Measurements from ENCODE around the gene ZNF865. TPM values are rescaled to one million over a fixed set of nuclear protein-coding genes. Genes with fewer than 3 reads are reported as not detected.

ZNF865 gene
- total RNA-seq, 1 donor from 2014 or later, result 18.4 TPM

- peak; percentile 84 for ATAC-seq
- TF ChIP-seq, protein P1, sequence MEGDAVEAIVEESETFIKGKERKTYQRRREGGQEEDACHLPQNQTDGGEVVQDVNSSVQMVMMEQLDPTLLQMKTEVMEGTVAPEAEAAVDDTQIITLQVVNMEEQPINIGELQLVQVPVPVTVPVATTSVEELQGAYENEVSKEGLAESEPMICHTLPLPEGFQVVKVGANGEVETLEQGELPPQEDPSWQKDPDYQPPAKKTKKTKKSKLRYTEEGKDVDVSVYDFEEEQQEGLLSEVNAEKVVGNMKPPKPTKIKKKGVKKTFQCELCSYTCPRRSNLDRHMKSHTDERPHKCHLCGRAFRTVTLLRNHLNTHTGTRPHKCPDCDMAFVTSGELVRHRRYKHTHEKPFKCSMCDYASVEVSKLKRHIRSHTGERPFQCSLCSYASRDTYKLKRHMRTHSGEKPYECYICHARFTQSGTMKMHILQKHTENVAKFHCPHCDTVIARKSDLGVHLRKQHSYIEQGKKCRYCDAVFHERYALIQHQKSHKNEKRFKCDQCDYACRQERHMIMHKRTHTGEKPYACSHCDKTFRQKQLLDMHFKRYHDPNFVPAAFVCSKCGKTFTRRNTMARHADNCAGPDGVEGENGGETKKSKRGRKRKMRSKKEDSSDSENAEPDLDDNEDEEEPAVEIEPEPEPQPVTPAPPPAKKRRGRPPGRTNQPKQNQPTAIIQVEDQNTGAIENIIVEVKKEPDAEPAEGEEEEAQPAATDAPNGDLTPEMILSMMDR (IDR thresholded peaks at IDR 0.05), result no peak
- Histone ChIP-seq H3K4me1 (peaks cover 40% of the 10 kb centered on the region), H3K36me3 (peaks cover 4% of the 10 kb centered on the region), H3K9me3 (no peaks in the 10 kb centered on the region), H3K4me3 (peak overlapping the region; percentile 81), H3K27ac (peak overlapping the region; percentile 97), H3K27me3 (no peaks in the 10 kb centered on the region)
- intact Hi-C loops (cut with DNase I), result no loop called here
- peak; percentile 99 for DNase-seq
These were observed 48.9 kb downstream of the ZNF865 start for GRCh38 chr19:55654323-55654867.

- peaks cover 43% of the 10 kb centered on the region for H3K4me1 ChIP-seq
- intact Hi-C loops (cut with DNase I), result no loop called here
These were observed 49.6 kb downstream of the ZNF865 start, which contains the start of gene U2AF2 for GRCh38 chr19:55654868-55655647. TSS of gene U2AF2 (plus strand) at chr19:55655035. CDS start at chr19:55655105, 70 bp downstream.

DNA sequence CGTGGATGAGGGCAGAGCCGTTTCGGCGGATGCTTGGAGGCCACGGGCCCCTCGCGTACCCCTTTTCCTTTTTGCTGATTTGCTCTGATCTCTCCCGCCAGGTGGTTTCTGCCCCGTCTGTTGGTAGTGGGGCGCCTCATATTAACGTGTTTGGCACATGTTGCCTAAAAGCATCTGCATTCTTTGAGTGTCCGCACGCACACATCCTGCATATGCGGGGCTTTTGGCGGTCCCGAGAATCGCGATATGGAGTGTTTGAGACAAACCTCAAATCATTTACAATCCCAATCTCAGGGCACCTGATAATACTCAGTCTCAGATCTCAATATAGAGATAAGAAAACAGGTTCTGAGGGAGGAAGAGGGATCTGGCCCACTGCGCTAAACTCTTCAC is 50.2 kb downstream of the ZNF865 start:
- intact Hi-C loops (cut with DNase I), result no loop called here
- no peak for DNase-seq
- peak overlapping the region; percentile 97 for H3K27ac ChIP-seq
- H3K27me3 ChIP-seq, result no peaks in the 10 kb centered on the region
- no peak for ATAC-seq
- peaks cover 16% of the 10 kb centered on the region for H3K36me3 ChIP-seq
- TF ChIP-seq, protein P1 (IDR thresholded peaks at IDR 0.05), result no peak
- peaks cover 44% of the 10 kb centered on the region for H3K4me1 ChIP-seq
- H3K4me3 ChIP-seq, result peak overlapping the region; percentile 81
- no peaks in the 10 kb centered on the region for H3K9me3 ChIP-seq

More at GRCh38 chr19:55654868-55655647, 49.6 kb downstream of the ZNF865 start, which contains the start of gene U2AF2:
- DNase-seq (peak; percentile 98), ATAC-seq (peak; percentile 80)
- peak within 1 kb of the TSS; percentile 81 for H3K4me3 ChIP-seq
- H3K36me3 ChIP-seq, result peaks cover 10% of the 10 kb centered on the region
- TF ChIP-seq, protein P1 (IDR thresholded peaks at IDR 0.05), result no peak
- H3K27ac ChIP-seq, result peak within 1 kb of the TSS; percentile 97
- no peaks in the 10 kb centered on the region for H3K27me3 ChIP-seq
- no peaks in the 10 kb centered on the region for H3K9me3 ChIP-seq

GRCh38 chr19:55656552-55656951 is 51.1 kb downstream of the ZNF865 start:
- ATAC-seq, result no peak

GRCh38 chr19:55656988-55657747 is 51.7 kb downstream of the ZNF865 start:
- Histone ChIP-seq H3K27ac (no peak overlapping the region), H3K4me1 (peaks cover 44% of the 10 kb centered on the region), H3K27me3 (no peaks in the 10 kb centered on the region), H3K36me3 (peaks cover 28% of the 10 kb centered on the region), H3K9me3 (no peaks in the 10 kb centered on the region), H3K4me3 (peak overlapping the region; percentile 81)
- intact Hi-C loops (cut with DNase I), result no loop called here
- no peak for DNase-seq
- TF ChIP-seq, protein P1 (IDR thresholded peaks at IDR 0.05), result no peak
- no peak for ATAC-seq

More at GRCh38 chr19:55656552-55656951, 51.1 kb downstream of the ZNF865 start:
- Histone ChIP-seq H3K27ac (no peak overlapping the region), H3K36me3 (peaks cover 22% of the 10 kb centered on the region), H3K4me3 (peak overlapping the region; percentile 81), H3K9me3 (no peaks in the 10 kb centered on the region), H3K27me3 (no peaks in the 10 kb centered on the region), H3K4me1 (peaks cover 44% of the 10 kb centered on the region)
- intact Hi-C loops (cut with DNase I), result no loop called here
- TF ChIP-seq, protein P1 (IDR thresholded peaks at IDR 0.05), result no peak
- DNase-seq, result no peak

Data from upper lobe of right lung (tissue), 1 donor.